ENCODE measurements around the gene MYL10.
A peak's percentile ranks its signal among the peaks of the same experiment; 100 is the strongest.

The MYL10 gene

DNA sequence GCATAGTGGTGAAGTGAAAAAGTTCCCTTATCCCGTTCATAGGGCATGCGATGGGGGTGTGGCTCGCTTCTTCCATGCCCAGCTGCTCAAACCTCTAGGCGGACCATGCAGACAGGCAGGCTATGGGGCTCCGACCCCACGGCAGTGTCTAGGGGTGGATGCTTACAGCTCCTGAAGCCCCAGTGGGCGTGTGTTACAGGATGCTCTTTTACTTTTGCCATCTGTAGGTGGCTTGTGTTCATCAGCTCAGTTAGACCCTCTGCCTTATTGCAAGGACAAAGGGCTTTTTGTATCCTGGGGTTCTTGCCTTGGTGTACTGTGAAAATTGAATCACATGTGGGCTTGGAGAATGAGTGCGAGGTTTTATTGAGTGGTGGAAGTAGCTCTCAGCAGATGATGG is at the start of gene MYL10:
Gene MYL10, minus strand, starts transcription at position 126 of the 400 bp plus-strand sequence. CDS start 178 bp downstream, outside the sequence.
- FAIRE-seq = no peak

DNA sequence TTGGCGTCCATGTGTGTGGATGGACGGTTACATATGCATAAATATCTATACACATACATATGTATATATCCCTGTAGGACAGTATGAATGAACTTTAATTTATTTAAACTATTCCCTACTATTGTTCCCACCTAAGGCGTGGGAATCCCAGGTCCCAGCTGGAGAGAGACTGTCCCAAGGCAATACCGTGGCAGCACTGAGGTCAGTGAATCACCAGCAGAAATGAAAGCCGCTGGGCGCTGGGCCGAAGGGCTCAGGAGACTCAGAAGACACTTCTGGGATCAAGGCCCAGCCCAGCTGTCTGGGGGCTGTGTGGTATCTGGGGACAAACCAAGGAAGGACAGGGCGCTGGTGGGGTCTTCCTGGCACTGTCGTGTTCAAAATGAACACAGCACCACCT is 49.6 kb upstream of the MYL10 start:
- FAIRE-seq (peak; percentile 91), DNase-seq (ENCODE audit: low spot score) (peak; percentile 81)

More for the DNA sequence above, at the start of gene MYL10:
- no peak for DNase-seq (ENCODE audit: low spot score)

DNA sequence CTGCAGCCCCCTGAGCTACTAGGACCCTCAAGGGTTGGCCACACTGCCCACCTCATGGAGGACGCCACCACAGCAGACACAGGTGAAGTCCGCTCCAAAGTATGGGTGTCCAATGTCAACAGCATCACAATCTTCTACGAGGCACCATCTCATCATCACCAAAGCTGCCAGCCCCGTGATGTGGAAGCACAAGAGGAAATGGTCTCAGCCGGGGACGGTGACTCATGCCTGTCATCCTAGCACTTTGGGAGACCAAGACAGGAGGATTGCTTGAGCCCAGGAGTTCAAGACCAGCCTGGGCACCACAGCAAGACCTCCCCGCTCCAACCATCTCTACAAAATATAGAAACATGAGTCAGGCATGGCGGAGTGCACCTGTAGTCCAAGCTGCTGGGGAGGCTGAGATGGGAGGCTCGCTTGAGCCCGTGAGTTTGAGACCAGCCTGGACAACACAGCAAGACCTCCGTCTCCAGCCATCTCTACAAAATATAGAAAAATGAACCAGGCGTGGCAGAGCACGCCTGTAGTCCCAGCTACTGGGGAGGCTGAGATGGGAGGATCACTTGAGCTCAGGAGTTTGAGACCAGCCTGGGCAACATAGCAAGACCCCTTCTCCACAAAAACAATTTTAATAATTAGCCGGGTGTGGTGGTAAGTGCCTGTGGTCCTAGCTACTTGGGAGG is 48.8 kb upstream of the MYL10 start:
- peak; percentile 63 for DNase-seq (ENCODE audit: low spot score)

DNA sequence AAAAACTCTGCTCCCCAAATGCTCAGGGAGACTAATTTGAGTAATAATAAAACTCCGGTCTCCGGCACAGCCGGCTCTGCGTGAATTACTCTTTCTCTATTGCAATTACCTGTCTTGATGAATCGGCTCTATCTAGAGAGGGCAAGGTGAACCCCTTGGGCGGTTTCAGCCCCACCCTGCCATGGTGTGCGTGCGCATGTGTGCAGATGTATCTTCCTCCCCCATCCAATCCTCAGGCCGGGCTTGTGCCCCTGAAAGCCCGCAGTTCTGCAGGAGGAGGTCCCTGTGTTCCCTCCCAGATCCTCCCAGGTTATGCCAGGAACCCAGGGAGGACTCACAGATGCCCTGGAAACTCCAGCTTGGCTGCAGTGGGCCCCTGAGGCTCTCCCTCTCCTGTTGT is 48.3 kb upstream of the MYL10 start:
- FAIRE-seq (no peak), DNase-seq (ENCODE audit: low spot score) (no peak)

More for the DNA sequence above, 48.8 kb upstream of the MYL10 start:
- no peak for FAIRE-seq

DNA sequence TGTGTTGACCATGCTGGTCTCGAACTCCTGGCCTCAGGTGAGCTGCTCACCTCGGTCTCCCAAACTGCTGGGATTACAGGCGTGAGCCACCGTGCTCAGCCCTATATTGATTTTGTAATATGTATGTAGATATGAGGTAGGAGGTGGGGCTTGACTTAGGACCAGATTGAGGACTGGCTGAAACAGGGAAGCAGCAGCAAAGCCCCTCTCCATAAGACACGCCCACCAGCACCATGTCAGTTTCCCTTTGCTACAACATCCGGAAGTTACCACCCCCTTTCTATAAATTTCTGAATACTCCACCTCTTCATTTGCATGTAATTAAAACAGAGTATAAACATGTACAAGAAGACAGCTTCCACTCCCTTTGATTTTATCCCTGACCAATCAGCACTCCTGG is 47.9 kb upstream of the MYL10 start:
- no peak for DNase-seq (ENCODE audit: low spot score)
- FAIRE-seq = no peak

DNA sequence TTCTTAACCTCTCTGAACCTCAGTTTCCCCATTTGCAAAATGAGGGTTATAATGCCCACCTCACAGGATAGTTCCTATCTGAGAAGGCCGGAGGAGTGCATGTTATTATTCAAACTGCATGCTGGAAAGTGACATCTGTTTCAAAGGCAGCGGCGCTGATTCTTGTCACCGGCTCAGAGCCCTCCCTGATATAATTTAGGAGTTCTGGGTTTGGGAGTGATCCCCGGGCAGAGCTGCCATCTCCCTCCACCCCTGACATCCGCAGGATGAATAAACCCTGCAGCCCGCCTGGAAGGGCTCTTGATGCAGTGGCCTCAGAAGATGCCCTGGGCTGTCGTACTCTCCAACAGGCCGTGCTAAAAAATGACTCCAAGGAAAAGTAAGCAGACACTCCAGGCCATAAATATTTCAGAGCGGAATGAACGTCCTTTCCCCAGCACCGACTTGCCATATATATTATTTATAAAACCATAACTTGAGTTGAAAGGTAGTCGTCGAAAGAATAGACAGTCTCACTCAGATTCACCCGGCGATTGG is 47.0 kb upstream of the MYL10 start:
- DNase-seq (ENCODE audit: low spot score) = no peak
- FAIRE-seq = no peak

DNA sequence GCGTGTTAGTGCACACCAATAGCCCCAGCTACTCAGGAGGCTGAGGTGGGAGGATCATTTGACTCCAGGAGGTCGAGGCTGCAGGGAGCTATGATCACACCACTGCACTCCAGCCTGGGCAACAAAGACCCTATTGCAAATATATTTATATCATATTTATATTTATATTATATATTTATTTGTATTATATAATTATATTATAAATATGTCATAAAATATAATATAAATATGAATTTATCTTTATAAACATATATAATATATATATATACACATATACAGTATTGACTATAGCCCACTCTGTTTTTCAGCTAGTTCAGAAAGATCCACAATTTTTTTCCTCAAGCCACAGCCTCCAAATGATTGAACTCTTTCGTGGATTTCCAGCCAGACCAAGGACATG is 45.3 kb upstream of the MYL10 start:
- no peak for FAIRE-seq
- no peak for DNase-seq (ENCODE audit: low spot score)

DNA sequence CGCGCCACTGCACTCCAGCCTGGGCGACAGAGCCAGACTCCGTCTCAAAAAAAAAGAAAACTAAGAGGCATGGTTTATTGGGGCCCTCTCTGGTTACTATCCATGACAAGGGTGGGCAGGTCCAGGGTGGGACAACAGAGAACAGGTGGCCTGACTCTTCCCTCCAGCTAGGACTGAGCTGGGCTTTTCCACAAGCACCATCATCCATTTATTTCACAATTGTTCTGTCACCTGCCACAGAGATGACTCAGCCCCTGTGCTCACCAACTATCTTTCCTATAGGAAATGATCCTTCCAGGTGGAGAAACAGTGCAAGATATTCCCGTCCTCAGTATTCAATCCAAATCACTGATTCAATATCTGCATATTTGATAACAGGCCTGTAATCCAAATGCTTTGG is 44.9 kb upstream of the MYL10 start:
- FAIRE-seq (no peak), DNase-seq (ENCODE audit: low spot score) (peak; percentile 24)

DNA sequence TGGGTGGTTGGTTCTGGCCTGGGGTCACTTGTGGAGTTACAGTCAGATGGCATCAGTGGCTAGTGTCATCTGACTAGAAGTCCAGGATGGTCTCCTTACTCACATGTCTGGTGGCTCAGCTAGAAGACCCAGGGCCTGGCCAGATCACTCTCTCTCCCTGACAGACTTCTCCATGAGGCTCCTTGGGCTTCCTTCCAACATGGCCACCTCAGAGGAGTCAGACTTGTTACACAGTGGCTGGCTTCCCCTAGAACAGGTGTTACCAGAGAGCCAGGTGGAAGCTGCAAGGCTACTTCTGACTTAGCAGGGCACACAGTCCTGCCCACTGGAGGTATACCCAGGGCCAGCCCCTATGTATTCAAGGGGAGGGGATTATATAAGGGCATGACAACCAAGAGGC is 44.2 kb upstream of the MYL10 start:
- no peak for DNase-seq (ENCODE audit: low spot score)
- FAIRE-seq = no peak

DNA sequence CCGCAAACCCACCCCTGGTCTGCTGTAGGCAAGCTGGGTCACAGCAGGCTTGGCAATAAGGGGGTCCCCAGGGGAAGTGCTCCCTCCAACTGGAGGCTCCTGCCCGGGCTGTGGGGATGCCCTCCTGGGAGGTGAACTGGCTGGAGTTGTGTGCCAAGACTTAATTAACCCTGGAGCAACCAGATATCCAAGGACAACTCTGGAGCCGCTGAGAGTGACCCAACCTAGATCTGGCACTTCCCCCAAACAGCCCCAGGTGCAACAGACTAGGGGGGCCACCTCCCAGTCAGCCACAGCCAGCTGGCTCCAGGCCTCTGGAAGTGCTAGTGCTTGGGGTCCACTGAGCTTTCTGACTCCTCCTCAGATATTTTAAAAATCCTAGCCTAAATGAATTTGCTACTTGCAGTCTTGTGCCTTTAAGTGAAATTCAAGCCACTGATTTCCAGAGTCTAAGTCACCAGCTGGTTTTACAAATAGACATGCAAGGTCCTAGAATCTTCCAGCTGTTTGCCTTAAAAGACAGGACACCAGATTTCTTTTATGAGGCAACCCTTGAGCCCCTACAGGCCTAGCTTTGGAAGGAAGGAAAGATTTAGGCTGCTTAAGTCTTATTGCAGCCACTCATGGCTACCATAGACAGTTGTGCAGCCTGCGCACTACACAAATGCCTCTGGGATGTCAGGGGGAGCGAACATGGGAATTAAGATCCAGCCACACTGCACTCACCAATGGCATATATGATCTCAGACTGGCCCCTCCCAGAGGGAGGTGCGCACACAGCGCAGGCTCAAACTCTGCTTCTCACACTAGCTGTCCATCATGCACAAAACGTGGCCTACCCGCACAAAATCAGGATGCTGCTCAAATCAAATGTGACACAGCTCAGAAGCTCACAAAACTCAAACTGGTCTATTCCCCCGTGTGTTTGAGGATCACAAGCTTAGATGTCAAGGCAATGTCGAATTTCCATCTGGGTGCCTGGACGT is 42.6 kb upstream of the MYL10 start:
- DNase-seq (ENCODE audit: low spot score) (no peak), FAIRE-seq (no peak)

DNA sequence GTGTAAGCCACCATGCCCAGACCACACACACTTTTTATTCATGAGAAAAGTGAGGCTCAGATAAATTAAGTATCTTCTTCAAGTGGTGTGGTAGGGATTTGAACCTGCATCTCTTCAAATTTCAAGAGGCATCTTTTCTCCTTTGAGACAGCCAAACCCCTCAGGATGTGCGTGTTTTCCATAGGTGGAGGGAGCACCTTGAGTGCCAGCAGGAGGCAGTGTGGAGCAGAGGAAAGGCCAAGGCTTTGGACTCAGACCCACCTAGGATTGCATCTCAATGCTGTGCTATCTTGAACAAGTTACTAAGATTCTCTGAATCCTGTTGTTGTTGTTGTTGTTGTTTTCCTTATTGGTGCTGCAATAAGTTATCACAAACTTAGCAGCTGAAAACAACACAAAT is 40.2 kb upstream of the MYL10 start:
- FAIRE-seq = no peak

DNA sequence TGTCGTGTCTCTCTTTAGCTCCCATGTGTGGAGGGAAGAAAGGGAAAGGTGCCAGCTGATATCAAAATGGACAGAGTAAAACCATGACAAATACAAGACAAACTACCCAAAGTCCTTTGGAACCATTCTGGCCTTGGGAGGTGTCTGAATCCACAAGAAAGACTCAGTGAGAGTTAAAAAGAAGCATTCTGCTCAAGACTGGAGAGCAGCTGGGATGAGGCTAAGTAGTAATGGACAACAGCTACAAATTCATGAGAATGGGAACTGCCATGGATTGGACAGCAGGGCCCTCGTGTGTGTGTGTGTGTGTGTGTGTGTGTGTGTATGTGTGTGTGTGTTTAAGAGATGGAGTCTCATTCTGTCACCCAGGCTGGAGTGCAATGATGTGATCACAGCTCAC is 39.6 kb upstream of the MYL10 start:
- no peak for FAIRE-seq
- no peak for DNase-seq (ENCODE audit: low spot score)

More for the DNA sequence above, 40.2 kb upstream of the MYL10 start:
- no peak for DNase-seq (ENCODE audit: low spot score)

DNA sequence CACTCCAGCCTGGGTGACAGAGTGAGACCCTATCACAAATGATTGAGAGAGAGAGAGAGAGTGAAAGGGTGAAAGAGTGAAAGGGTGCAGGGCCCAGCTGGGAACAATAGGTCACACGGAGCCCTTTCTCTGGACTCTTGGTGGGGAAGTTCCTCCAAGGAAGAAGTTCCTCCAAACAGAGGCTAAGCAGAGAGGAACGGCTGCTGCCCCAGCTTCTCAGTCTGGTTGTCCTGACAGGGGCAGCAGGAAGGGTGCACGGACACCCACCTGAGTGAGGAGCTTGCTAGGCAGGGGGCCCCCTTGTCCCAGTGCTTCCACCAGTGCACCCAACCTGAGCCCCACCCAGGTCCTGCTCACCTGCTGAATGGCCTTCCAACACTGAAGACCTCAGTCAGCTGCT is 38.8 kb upstream of the MYL10 start:
- FAIRE-seq (no peak), DNase-seq (ENCODE audit: low spot score) (no peak)

DNA sequence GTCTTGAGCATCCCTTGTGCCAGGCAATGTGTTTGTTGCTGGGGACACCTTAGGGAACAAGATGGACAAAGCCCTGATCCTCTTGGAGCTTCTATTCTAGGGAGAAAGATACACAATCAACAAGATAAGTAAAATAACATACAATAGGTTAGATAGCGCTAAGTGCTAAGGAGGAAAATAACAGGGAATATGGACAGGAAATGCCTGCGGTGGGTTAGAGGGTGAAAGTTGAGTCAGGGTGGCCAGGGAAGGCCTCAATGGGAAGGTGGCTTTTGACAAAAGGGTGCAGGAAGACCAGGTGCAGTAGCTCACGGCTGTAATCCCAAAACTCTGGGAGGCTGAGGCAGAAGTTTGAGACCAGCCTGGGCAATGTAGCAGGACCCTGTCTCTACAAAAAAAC is 38.3 kb upstream of the MYL10 start:
- DNase-seq (ENCODE audit: low spot score) (no peak), FAIRE-seq (no peak)

DNA sequence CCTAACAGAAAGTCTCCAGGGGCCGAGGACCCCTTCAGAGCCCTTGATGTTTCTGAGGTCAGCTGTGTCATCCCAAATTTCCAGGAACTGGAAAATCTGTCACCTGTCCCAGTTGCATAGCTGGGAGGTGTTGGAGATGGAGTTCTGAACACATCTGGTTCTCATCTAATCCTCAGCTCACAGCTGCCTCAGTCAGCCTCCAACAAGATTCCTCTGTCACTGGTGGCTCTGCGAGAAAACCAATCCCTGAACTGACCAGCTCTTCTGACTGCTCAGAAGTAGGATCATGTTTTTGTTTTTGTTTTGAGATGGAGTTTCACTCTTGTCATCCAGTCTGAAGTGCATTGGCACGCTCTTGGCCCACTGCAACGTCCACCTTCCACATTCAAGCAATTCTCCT is 37.6 kb upstream of the MYL10 start:
- DNase-seq (ENCODE audit: low spot score) = no peak
- FAIRE-seq = no peak

DNA sequence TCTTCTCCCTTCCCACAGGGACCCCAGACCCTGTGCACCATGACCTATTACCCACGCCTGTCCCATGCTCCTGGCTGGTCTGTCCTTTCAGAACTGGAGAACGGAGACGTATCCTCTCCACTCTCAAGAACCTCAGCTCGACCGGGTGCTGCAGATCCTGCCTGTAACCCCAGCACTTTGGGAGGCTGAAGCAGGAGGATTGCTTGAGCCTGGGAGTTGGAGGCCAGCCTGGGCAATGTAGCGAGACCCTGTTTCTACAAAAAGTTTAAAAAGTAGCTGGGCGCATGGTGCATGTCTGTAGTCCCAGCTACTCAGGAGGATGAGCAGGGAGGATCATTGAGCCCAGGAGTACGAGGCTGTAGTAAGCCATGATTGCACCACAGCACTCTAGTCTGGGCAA is 37.2 kb upstream of the MYL10 start:
- no peak for DNase-seq (ENCODE audit: low spot score)
- no peak for FAIRE-seq

DNA sequence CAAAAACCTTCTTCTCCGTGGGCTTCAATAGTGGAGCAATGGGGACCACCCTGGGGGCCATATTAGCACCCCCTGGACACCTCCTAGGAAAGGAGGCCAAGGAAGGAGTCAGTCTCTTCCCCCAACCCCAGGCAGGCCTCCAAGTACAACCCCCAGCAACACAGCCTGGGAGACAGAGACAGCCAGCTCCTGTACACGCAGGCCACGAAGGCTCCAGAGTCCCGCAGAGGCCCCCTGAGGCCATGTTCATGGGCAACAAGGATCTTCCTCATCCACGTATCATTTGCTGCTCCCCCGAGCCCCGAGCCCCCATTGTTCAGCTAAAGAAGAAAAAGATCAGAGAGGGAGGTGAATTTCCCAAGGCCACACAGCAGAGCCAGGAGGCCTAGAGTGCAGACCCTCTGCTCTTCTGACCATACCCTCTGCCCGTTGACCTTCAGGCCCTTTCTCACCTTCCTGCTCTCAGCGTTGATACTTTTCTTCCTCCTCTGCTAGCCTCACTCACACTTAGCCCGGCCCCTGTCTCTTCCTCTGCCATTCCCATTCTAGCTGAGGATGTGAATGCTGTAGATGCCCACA is 35.9 kb upstream of the MYL10 start:
- FAIRE-seq (no peak), DNase-seq (ENCODE audit: low spot score) (no peak)

DNA sequence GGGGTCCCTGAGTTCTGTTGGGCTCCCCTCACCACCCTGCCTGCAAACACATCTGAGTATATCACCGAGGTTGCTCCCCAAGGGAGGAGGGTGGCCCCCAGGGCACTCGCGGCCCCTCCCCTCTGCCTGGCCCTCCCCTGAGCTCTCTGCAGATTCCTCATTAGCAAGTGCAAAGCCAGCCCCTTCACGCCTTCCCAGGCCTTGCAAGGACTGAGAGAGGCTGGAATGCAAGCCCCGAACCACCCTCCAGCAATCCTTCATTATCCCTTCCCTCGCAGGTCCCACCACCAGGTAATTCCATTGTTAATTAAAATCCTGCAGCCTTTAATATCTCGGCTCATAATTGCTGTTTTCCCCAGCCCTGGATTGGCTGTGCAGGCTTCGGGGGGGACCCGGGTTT is 35.3 kb upstream of the MYL10 start:
- FAIRE-seq = no peak
- DNase-seq (ENCODE audit: low spot score) = no peak

DNA sequence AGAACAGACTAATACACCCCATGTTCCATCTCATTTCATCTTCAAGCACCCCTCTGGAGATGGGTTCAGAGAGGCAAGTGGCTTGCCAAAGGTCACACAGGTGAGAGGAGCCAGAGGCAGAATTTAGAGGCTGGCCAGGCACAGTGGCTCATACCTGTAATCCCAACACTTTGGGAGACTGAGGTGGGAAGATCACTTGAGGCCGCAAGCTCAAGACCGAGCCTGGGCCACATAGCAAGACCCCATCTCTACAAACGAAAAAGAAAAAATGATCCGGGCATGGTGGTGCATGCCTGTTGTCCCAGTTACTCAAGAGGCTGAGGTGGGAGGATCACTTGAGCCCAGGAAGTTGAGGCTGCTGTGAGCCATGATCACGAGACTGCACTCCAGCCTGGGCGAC is 34.7 kb upstream of the MYL10 start:
- DNase-seq (ENCODE audit: low spot score) (no peak), FAIRE-seq (no peak)

DNA sequence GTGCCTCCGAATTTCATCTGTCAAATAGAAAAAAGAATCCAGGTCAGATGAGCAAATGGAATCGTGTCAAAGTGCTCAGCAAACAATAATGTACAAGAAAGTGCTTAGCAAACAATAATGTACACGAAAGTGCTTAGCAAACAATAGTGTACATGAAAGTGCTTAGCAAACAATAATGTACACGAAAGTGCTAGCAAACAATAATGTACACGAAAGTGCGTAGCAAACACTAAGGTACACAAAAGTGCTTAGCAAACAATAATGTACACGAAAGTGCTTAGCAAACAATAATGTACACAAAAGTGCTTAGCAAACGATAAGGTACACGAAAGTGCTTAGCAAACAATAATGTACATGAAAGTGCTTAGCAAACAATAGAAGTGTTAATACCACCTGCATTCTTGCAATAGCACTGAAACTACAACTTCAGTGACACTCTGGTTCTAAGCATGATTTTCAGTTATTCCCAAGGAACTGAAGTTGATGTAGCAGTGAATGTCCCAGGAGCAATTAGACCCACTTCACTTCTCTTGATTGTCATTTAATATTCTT is 33.4 kb upstream of the MYL10 start:
- FAIRE-seq = no peak
- no peak for DNase-seq (ENCODE audit: low spot score)

DNA sequence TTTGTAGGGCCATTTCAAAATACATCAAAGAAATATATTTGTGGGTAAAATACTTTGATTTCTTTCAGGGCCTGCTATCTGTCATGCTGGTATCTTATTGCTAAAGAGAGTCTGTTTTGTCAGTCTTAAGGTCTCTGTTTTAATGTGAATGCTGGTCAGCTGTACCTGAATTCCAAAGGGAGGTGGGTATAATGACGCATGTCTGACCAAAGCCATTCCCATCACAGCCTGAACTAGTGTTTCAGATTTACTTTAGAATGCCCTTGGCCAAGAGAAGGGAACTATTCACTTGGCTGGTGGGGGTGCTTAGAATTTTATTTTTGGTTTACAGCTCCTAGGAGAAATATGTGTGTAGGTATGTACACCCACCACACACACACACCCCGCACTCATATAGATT is 30.6 kb upstream of the MYL10 start:
- FAIRE-seq = no peak
- DNase-seq (ENCODE audit: low spot score) = no peak

DNA sequence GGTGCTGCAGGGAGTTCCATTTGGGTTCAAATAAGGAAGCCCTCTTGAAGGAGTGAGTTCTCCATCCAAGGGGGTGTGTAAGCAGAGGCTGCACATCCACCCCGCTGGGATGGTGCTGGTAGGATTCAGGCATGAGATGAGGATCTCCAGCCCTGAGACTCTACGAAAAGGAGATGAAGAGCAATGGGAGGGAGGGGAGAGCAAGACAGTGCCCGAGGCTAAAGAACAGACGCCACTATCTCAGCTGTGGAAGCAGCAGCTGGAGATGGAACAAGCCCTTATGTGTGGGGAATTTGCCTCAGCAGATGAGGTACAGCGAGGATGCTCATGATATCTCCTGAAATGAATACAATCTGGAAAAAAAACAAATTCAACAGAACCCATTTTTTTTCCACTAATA is 28.1 kb upstream of the MYL10 start:
- DNase-seq (ENCODE audit: low spot score) (no peak), FAIRE-seq (no peak)
